ENCODE data around the gene BEND5. TPM values are rescaled to one million over a fixed set of nuclear protein-coding genes. Genes with fewer than 3 reads are reported as not detected.

Gene BEND5
- total and polyA plus RNA-seq, 2 of the 4 experiments (the other 2 are of a cell fraction), result 1.1 to 1.3 TPM

GRCh38 chr1:48679859-48680258 lies 96.8 kb downstream of the BEND5 start:
- BruUV-seq (replicated peaks), result no TSS peak
- no peak for ATAC-seq (ENCODE audit: low read depth)
- Histone ChIP-seq H3K9me1 (ENCODE audit: insufficient read depth, low read length) (no peaks in the 10 kb centered on the region), H3K4ac (ENCODE audit: low read depth, low read length) (no peak overlapping the region), H3K9me3 (ENCODE audit: control insufficient read depth, insufficient read depth, low read length) (no peaks in the 10 kb centered on the region), H3K18ac (ENCODE audit: low read depth, low read length) (no peak overlapping the region), H2BK15ac (ENCODE audit: low read depth, low read length) (no peak overlapping the region), H3K56ac (ENCODE audit: extremely low read depth, insufficient read depth, low read length) (no peak overlapping the region), H3K27ac (ENCODE audit: insufficient read depth, low read length) (no peak overlapping the region), H4K91ac (ENCODE audit: insufficient read depth, low read depth, low read length) (no peak overlapping the region), H2BK5ac (ENCODE audit: low read depth, low read length, poor library complexity, severe bottlenecking) (no peak overlapping the region), H4K5ac (ENCODE audit: low read depth, low read length) (no peak overlapping the region), H2AK5ac (ENCODE audit: low read depth, low read length) (no peak overlapping the region), H3K79me1 (ENCODE audit: low read depth in 1 of 2, low read length in 2 of 2) (no peaks in the 10 kb centered on the region), H3K36me3 (ENCODE audit: control insufficient read depth, insufficient read depth, low read length) (no peaks in the 10 kb centered on the region), H3K14ac (replicated peaks; ENCODE audit: low read depth, low read length) (no peak overlapping the region), H3K4me2 (ENCODE audit: low read depth, low read length) (no peak overlapping the region), H3K9ac (ENCODE audit: low read depth, low read length) (no peak overlapping the region), H3K4me3 (ENCODE audit: insufficient read depth, low read depth, low read length) (no peak overlapping the region), H3K4me1 (ENCODE audit: control insufficient read depth, insufficient read depth, low read length) (no peaks in the 10 kb centered on the region), H3K27me3 (ENCODE audit: control insufficient read depth, insufficient read depth, low read length) (no peaks in the 10 kb centered on the region), H4K8ac (ENCODE audit: low read depth in 2 of 2, low read length in 2 of 2) (no peak overlapping the region), H2AFZ (replicated peaks; ENCODE audit: low read length, poor library complexity) (no peak overlapping the region), H2BK120ac (ENCODE audit: low read depth, low read length) (no peak overlapping the region), H2AK9ac (replicated peaks; ENCODE audit: low read depth, low read length, poor library complexity) (no peak overlapping the region), H4K20me1 (ENCODE audit: insufficient read depth, low read length) (no peaks in the 10 kb centered on the region), H3K23ac (ENCODE audit: low read depth, low read length) (no peak overlapping the region), H2BK20ac (ENCODE audit: low read depth, low read length) (no peak overlapping the region)
- no peak for DNase-seq
- intact Hi-C loops (cut with micrococcal nuclease), result no loop called here
- TF ChIP-seq MAZ (IDR thresholded peaks at IDR 0.05; ENCODE audit: borderline replicate concordance, low read depth, low read length) (no peak), RFX5 (IDR thresholded peaks at IDR 0.05; ENCODE audit: low read depth, low read length) (no peak), POLR2A (IDR thresholded peaks at IDR 0.05; ENCODE audit: low read depth, low read length) (no peak), MAFK (IDR thresholded peaks at IDR 0.05; ENCODE audit: low read depth, low read length) (no peak), RCOR1 (IDR thresholded peaks at IDR 0.05; ENCODE audit: insufficient replicate concordance, low read length) (no peak), RAD21 (IDR thresholded peaks at IDR 0.05; ENCODE audit: low read length) (no peak), CEBPB (IDR thresholded peaks at IDR 0.05; ENCODE audit: low read depth, low read length) (no peak), ELK1 (IDR thresholded peaks at IDR 0.05; ENCODE audit: borderline replicate concordance, low read depth, low read length) (no peak), CTCF (conservative IDR thresholded peaks at IDR 0.05; ENCODE audit: low read depth, low read length) (no peak), USF2 (IDR thresholded peaks at IDR 0.05; ENCODE audit: low read depth, low read length) (no peak), FOS (IDR thresholded peaks at IDR 0.05; ENCODE audit: low read depth, low read length) (no peak), CHD1 (IDR thresholded peaks at IDR 0.05; ENCODE audit: low read depth, low read length) (no peak), SMC3 (IDR thresholded peaks at IDR 0.05; ENCODE audit: low read depth, low read length) (no peak), BHLHE40 (IDR thresholded peaks at IDR 0.05; ENCODE audit: low read depth, low read length) (no peak), NFE2L2 (IDR thresholded peaks at IDR 0.05; ENCODE audit: low read depth, low read length) (no peak), MXI1 (IDR thresholded peaks at IDR 0.05; ENCODE audit: borderline replicate concordance, low read depth, low read length) (no peak)
- CTCF ChIA-PET, result no interaction called here
- WGBS, 2 experiments (ENCODE audit: extremely low coverage in 2 of 2, insufficient read length in 1 of 2), result 40% methylated on average over 1 of the region's 6 CpGs; no CpG with 5 or more reads in 1 of the 2 experiments
- POLR2A ChIA-PET (ENCODE audit: unreplicated experiment), result no interaction called here
- in situ Hi-C loops (cut with MboI; ENCODE audit: low sequenced_read_pairs), result loop anchor here (5.0 to 25.0 kb wide), 3 partner anchors 137 to 1665 kb away; no protein-coding TSS in a partner anchor
- dilution Hi-C loops (cut with HindIII; ENCODE audit: low sequenced_read_pairs, unreplicated experiment), result no loop called here
